Subcutaneous adipose tissue (tissue), 4 donors: ENCODE data around the gene SULT2B1. TPM values are rescaled to one million over a fixed set of nuclear protein-coding genes. Genes with fewer than 3 reads are reported as not detected.

Source experiments
- total RNA-seq, 4 donors: library from RNA; depleted of rRNA; stranded (reverse); fragments of >200 nt; gene quantifications; one replicate each; pipeline ENCODE4 v1.1.0, GENCODE V29; 2016
- TF ChIP-seq, protein P1 (sequence below): fragments of 450-650 bp; IDR thresholded peaks from one replicate; pipeline ENCODE4 v1.5.1; 2016; ENCODE audit warnings: low read depth, mild to moderate bottlenecking, control low read depth, antibody characterized with exemption, moderate library complexity

SULT2B1 gene
- total RNA-seq, 4 donors from 2014 or later: not detected

DNA sequence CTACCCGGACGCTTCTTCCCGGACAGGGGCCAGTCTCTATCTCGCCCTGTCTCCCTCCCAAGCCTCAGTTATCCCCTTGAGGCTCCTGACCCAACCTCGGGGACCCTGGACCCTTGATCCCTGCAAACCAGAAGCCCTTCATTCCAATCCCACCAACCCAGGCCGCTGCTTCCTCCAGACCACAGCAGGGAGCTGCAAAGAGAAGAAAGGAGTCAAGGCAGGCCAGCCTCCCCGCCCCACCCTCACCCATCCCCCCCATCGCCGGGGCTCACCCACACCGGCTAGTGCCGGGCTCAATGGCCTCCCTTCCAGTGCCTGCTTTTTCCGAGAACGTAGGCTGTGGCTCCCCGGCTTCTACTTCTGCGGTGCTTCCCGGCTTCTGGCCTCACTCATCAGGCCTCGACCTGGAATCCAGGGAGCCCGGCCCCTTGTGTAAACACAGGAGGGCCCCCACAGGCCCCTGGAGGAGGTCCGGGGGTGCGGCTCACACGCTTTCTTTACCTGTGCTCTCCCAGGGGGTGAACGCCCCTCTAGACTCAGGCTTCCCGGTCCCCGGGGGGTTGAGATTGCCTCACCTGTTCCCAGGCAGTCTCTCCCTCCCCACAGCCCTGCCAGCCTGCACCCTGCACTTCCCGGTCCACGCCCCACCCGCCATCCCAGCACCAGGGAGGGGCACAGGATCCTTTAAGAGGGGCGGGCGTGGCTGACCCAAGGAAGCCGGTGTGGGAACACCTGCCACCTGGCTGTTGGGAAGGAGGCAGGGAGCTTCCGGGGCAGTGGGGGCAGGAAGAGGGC, 62.7 kb downstream of the SULT2B1 start, which contains the start of gene FAM83E:
Gene FAM83E (minus strand): TSS at position 641 of the 795 bp plus-strand sequence. CDS start 1,704 bp downstream, outside the sequence.
- TF ChIP-seq, protein P1, sequence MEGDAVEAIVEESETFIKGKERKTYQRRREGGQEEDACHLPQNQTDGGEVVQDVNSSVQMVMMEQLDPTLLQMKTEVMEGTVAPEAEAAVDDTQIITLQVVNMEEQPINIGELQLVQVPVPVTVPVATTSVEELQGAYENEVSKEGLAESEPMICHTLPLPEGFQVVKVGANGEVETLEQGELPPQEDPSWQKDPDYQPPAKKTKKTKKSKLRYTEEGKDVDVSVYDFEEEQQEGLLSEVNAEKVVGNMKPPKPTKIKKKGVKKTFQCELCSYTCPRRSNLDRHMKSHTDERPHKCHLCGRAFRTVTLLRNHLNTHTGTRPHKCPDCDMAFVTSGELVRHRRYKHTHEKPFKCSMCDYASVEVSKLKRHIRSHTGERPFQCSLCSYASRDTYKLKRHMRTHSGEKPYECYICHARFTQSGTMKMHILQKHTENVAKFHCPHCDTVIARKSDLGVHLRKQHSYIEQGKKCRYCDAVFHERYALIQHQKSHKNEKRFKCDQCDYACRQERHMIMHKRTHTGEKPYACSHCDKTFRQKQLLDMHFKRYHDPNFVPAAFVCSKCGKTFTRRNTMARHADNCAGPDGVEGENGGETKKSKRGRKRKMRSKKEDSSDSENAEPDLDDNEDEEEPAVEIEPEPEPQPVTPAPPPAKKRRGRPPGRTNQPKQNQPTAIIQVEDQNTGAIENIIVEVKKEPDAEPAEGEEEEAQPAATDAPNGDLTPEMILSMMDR: no peak

DNA sequence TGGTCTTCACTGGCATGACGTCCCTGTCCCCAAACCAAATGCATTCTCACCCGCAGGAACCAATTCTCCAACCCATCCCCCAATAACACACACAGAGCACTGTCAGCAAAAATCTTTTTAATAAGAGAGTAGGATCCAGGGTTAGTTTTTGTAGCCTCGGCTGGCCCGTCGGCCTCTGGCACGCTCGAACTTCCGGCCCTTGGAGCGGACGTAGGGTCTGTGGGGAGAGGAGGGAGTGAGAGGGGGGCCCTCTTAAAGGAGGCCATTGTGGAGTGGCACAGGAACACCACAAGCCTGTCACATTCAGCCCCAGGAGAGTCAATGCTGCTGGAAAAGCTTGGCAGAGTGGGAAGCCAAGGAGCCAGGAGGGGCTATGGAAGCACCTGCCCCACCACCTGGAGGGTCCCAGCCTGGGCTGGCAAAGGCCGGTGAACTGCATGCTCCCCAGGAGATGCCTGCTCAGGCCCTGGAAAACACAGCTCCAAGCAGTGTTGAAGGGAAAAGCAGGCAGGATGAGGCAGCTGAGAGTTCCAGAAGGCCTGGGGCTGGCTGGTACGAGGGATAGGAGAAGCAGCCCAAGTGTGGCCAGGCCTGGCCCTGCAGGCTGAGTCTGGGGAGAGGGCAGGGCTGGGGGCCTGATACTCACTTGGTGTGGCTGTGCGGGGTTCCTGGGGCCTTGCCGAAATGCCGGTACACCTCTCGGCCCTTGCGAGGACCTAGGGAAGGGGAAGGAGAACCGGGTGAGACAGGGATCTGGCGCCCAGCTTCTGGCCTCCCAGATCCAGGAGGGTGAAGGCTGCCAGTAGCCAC, 63.5 kb downstream of the SULT2B1 start:
- TF ChIP-seq, protein P1: no peak

DNA sequence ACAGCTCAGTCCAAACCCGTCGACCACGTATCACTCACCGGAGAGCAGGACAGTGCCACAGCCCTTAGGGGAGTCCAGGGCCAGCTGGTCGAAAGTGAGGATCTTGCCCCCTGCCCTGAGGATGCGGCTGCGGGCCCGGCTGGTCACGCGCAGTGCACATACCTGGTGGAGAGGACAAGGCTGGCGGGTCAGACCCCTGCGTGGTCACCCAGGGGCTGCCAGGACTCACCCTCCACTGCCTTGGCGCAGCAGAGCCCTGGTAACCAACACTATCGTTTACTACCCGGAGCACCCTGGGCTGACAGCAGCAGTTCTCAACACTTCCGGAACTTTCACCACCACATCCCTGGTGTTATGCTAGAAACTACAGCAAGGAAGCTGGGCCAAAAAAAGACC, 64.1 kb downstream of the SULT2B1 start:
- TF ChIP-seq, protein P1: no peak

DNA sequence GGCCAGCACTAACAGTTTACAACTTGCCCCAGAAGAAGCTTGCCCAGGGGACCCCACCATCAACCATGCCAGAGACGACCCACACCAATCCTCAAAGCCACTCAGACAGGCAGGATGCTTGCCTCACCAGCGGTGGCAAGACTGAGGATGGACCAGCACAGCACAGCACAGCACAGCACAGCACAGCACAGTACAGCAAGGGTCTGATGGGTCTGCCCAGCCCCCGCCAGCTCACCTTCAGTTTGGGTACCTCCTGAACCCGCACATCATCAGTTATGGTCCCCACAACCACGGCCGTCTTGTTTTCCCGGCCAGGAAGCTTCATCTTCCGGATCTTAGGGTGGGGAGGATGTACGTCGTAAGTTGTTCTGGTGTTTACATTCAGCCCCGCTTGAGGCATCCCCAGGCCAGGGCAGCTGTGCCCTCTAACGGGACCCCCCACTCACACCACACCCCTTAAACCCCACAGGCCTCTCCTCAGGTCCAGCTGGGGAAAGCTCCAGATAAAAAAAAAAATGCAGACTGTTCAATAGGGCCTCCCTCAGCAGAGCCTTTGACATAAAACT, 64.6 kb downstream of the SULT2B1 start:
- TF ChIP-seq, protein P1: no peak

DNA sequence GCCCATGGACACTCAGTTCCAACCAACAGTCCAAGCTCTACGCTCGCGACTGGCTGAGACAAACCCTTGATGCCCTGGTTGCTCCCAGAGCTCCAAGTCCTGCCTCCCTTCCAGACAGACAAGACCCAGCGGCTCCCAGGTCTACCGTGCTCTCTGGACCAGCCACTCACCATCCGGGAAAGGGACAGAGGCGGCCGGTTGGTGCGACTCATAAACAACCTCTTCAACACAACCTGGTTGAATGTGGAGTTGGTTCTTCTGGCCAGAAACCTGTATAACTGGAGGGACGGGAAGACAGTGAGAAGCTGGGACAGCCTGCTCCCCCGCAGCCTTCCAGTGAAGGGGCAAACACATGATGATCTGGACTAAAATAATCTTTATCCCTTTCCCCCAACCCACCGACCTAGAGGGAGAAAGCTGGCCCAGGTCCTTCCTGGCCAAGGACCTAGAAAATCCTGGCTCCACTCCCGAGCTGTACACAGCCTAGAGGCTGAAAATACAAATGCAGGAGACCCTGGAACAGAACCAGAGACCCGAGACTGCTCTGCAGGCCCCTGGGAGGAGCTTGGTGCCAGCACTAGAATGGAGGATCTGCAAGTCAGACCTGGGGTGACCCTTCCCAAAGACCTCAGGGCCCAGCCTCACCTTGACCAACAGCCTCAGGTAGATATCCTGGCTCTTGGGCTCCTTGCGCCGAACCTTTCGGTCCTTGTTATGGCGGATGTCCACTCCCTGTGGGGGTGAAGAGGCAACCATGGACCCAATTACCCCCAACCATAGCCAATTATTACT, 65.4 kb downstream of the SULT2B1 start:
- TF ChIP-seq, protein P1: no peak

- TF ChIP-seq, protein P1: no peak
These were observed 66.4 kb downstream of the SULT2B1 start for GRCh38 chr19:48618278-48618915.
